ENCODE data around the gene DIDO1.

DIDO1 gene

DNA sequence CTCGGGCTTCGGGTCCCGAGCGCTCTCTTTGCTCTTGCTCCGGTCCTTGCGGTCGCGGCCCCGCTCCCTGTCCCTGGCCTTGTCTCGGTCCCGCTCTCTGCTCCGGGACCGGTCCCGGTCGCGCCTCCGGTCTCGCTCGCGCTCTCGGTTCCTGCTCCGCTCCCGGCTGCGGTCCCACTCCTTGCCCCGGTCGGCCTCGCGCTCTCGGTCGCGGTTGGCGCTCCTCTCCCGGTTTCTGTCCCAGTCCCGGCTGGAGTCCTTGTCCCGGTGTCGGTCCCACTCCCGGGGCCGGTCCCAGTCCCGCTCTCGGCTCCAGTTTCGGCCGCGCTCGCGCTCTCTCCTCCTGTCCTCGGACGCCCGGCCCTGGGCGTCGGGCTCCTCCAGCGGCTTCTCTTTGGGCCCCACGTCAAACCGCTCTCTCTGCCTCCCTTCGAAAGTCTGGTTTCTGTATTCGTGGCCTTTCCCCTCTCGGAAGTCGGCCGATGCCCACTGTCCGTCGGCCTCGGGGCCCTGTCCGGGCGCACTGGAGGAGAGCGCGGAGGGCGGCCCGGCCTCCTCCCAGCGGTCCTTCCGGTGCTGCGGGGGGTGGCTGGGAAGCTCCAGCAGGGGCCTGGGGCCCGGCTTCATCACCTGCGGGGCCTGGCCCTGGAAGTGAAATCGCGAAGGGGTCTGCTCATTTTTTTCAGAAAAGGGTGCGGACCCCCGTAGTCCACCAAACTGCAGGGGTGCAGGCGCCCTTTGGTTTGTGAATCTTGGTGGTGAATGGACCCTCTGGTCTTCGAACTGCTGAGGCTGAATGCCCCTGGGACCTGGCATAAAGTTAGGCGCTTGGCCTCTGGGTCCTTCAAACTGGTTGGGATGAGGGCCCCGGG lies 46.8 kb downstream of the DIDO1 start:
- DNase-seq (ENCODE audit: low spot score), result no peak

DNA sequence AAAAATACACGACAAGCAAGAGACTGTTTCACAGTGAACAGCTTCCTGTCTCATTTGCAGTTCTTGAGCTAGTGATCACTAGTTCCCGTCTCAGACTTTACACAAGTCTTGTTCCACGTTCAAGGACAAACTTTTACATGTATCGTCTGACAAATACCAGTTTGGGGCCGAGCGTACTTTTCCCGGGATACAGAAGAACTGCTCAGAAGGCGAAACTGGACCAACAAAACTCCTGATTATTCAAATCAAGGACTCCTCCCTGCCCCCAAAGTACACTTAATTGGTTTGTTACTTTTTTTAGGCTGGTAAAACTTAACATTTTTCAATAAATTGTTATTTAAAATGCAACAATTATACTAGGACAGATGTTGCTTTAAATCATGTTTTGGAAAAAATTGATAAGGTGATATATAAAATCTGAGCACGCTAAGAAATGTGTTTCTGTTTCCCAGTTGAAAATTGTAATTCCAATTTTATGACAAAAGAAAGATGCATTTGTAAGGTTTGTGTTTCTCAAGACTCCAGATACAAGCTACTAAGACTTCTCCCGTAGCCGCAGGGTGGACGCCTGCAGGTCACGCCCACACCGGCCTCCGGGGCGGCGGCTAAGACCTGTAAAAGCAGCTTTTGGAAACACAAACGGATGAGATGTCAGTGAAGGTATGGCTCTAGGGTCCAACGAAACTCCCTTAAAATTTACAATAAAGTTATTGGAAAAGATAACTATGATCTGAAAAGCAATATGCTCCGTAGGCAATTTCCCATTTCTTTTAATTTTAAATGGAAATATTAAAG lies 47.9 kb downstream of the DIDO1 start:
- no peak for DNase-seq (ENCODE audit: low spot score)

DNA sequence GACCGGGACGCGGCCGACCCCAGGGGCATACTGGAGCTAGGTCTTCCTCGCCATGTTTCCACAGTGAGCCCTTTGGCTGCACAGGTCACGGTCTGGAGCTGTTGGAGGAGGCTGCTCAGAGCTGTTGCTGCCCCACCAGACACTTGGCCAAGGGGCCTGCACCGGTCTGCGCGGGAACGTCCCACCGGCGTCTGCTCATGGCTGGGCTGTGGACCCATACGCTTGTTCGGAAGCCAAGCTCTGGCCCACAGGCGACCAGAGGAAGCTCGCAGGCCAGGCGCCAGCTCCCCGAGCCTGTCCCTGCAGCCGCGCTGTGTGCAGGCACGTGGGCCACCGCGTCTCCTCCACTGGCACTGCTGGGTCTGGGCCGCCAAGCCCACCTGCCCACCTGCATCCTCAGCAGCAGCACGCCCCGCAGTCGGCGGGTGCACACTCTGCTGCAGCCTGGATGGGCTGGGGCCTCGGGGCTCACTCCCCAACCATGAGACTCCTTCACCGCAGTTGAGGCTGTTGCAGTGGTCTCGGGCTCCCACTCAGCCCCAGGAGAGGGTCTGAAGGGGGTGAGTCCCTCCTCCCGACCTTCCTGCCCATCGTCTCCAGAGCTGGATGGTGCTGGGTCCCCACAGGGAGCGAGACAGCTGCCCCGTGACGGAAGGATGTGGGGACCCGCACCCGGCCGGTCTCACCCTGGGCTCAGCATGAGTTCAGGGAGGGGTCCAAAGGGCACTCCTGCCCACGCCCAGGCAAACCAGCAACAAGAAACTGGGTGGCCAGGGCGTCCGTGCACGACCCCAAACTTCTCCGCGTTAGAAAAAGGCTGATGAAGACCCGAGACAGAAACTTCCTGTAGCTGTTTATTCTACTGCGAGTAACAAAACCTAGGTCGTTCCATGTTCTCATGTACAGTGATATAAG lies 49.1 kb downstream of the DIDO1 start:
- DNase-seq (ENCODE audit: low spot score), result no peak

DNA sequence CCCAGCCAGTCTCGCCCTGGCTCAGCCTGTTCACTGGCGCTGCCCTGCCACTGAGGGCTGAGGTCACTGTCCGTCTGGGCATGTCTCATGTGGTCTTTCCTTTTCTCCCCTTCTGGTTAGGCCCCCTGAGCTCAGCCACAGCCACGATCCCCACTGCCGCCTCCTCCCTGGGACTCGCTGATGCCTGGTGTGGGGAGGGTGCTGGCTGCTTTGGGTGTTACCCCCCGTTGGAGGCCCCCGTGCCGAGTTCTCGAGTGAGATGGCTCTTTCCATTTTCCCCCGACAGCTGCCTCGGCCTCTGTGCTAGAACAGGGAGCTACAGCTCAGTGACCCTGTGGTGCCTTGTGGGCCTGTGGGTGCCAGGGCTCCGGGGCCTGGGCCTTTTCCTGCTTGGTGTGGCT lies 49.8 kb downstream of the DIDO1 start:
- no peak for DNase-seq (ENCODE audit: low spot score)

DNA sequence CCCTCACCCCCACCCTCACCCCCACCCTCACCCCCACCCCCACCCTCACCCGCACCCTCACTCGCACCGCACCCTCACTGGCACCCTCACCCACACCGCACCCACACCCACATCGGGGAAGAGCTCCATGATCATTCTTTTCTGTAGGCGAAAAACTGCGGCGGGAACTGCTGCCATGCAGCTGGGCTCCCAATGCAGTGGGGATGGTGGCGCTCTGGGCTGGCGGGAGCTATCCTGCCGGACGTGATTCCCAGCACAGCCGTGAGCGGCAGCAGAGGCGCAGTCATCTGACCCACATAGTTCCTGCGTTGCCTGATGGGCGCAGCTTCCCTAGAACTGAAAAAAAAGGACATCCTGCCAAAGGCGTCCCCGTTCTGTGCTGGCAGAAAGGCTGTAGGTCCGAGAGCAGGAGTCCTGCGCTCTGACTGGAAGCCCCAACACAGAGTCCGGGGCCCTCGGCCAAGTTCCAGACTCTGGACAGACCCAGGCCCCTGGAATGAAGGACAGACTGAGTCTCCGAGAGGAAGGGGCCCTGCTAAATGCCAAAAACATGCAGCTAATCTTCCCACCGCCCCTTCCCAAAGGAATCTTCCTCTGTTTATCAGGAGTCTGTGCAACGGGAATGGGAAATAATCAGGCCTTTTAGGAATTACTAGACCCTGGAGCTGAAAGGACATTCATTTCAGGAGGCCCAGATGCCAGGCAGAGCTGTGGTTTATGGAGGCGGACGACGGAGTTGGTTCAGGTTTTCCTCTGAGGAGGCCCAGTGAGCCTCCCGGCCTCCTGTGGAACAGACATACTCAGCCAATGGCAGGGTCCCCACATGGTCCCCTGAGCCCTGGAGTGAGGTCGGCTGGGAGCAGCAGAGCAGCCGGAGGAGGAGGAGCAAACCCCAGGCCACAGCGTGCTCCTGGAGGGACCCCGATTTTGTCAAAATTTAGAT lies 50.6 kb downstream of the DIDO1 start:
- no peak for DNase-seq (ENCODE audit: low spot score)

DNA sequence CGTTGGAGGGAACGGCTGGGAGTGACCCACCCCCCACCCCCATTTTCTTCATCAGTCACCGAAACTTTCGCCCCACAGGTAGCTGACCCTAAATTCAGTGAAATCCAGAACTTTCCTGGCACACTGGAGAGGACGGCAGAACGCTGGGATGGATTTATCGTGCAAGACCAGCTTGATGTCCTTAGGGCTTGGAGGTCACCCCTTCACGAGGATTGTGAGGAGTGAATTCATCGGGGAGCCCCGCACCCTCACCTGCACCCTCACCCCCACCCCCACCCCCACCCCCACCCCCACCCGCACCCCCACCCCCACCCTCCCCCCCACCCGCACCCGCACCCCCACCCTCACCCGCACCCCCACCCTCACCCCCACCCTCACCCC lies 51.4 kb downstream of the DIDO1 start:
- no peak for DNase-seq (ENCODE audit: low spot score)

DNA sequence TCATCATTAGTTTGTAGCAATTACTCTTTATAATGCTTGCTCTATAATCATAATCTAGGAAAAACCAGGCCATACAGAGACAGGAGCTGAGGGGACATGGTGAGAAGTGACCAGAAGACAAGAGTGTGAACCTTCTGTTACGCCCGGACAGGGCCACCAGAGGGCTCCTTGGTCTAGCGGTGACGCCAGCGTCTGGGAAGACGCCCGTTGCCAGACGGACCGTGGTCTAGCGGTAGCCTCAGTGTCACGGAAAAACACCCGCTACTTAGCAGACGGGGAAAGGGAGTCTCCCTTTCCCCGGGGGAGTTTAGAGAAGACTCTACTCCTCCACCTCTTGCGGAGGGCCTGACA lies 52.6 kb downstream of the DIDO1 start:
- peak; percentile 47 for DNase-seq (ENCODE audit: low spot score)

DNA sequence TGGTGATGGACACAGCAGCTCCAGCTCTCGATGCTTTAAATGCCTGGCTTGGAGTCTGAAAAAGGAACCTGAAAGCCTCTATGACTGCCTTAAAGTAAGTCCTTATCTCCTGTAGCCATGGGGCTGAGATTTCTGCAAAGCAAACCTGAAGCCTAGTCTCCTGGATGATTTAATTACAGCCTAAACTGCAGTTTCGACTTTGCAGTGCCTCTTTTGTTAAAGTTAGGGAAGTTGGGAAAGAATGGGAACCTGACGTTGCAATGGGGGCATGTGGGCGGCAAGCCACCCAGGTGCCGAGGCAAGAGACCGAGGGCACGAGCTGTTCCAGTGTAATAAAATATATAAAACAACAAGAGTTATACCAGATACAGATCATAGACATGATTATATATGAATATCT lies 53.0 kb downstream of the DIDO1 start:
- no peak for DNase-seq (ENCODE audit: low spot score)

DNA sequence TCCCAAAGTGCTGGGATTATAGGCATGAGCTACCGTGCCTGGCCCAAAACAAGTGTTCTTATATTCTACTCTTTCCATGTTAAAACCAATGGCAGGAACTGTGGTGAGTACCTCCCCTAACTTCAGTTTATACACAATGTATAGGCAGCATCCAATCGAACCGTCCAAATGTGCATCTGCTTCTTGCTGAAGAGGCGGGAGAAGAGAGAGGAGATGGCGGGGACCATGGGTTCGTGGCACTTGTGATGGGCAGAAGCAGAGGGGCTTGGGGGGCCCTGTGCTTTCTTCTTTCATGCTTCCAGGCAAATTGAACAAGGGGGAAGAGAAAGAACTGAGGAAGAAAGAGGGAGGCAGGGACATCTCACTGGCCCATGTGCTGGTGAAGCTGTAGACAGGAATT lies 53.4 kb downstream of the DIDO1 start:
- DNase-seq (ENCODE audit: low spot score), result no peak

DNA sequence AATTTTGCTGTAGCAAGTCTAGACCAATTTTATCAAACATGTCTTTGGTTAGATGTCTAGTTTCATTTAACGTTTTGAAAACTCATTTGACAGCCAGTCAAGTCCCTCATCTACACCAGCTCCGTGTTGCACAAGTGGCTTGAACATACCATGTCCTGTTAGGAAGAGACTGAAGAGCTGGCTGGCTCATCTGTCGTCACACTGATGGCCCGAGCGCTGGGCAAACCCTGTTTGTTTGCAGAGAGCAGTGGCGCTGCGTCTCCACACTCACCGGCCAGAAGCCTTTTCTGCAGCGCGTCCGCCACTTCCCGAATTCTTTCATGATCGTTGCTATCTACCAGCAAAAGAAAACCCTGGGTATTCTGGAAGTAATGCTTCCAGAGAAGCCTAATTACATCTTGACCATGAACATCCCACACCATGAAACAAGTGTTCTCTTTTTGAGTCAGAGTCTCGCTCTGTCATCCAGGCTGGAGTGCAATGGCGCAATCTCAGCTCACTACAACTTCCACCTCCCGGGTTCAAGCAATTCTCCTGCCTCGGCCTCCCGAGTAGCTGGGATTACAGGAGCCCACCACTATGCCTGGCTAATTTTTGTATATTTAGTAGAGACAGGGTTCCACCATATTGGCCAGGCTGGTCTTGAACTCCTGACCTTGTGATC lies 54.0 kb downstream of the DIDO1 start:
- DNase-seq (ENCODE audit: low spot score), result no peak

DNA sequence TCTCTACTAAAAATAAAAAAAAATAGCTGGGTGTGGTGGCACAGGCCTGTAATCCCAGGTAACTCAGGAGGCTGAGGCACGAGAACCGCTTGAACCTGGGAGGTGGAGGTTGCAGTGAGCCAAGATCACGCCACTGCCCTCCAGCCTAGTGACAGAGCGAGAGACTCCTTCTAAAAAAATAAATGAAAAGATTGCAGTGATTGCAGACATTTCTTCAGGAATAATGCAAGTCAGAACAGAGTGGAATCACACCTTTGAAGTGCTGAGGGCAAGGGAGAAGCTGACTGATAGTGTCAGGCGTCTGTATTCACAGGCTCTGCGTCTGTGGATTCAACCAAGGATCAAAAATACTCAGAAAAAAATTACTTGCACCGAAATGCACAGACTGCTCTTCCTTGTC lies 62.1 kb downstream of the DIDO1 start:
- DNase-seq (ENCODE audit: low spot score), result no peak

DNA sequence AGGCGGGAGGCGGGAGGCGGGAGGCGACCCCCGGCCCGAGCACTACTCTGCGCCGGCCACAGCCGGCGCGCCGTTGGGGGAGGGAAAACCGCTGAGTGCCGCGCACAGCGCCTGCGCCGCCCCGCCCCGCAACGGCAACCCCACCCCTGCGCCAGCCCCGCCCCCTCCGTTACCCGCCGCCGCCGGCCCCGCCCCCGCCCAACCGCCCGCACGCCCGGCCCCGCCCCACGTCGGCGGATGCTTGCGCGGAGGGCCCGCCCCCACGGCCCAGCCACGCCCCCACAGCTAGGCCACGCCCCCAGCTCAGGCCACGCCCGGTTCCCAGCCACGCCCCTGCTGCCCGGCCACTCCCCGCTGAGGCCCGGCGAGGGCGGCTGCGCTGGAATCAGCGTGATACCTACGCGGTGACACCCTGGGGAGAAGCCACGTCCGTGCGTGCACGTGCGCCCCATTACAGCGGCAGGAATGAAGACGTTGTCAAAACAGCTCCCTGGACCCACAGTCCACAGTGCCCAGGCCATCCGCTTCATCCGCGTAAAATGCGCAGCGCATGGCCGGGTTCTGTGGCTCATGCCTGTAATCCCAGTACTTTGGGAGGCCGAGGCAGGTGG lies 64.5 kb downstream of the DIDO1 start, which contains the start of gene TCFL5:
TSS of gene TCFL5 (minus strand) at position 97 of the 611 bp plus-strand sequence. CDS start 152 bp downstream, outside the sequence.
- DNase-seq (ENCODE audit: low spot score), result peak; percentile 90

DNA sequence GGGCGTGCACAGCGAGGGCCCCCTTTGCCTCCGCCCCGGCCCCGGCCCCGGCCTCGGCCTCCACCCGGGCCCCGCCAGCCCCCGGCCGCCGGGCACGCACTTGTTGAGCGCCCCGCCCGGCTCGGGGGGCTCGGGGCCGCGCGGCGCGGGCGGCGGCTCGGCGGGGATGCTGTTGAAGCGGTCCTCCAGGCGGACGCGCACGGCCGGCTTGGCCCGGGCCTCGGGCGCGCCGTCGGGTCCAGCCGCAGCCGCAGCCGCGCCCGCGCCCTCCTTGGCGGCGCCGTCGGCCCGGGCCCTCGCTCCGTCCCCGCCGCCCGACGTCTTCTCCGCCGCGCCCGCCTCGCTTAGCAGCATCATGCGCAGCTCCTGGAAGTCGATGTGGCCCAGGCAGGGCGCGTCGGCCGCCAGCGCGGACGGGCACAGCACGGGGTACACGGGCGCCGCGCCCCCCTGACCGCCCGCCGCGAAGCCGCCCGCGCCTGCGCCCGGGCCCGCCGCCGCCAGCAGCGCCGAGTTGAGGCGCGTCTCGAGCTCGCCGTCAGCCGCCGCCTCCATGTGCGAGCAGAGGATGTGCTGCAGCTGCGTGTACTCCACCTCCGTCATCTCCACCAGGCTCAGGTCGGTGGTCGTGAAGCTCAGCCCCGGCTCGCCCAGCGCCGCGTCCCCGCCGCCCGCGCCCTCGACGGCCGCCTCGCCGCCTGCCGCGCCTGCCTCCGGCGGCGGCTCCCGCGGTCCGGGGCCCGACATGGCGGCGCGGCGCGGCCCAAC lies 65.2 kb downstream of the DIDO1 start:
- peak; percentile 22 for DNase-seq (ENCODE audit: low spot score)

DNA sequence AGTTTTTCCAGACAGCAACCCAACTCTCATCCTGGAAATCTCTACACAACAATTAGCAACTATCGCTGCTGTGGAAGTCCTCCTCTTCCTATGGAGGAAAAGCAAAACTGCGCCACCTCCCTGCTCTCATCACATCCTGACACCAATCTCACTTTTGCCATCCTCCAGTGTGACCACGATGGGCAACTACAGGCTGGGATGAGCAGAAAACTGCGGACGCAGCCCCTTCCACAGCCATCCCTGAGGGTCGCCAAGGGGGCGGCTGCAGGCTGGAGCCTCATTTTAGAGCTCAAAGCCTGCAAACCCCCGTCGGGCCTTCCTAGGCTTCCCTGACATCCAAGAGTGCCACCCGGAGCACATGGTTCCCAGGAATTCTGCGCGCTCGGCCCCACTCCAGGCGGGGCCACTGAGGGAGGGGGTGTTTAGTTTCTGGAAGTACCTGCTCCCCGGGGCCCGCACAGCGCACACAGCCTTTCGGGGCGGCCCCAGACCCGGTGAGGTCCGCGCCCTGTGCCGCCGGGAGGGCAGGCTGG lies 65.8 kb downstream of the DIDO1 start:
- DNase-seq (ENCODE audit: low spot score), result no peak

DNA sequence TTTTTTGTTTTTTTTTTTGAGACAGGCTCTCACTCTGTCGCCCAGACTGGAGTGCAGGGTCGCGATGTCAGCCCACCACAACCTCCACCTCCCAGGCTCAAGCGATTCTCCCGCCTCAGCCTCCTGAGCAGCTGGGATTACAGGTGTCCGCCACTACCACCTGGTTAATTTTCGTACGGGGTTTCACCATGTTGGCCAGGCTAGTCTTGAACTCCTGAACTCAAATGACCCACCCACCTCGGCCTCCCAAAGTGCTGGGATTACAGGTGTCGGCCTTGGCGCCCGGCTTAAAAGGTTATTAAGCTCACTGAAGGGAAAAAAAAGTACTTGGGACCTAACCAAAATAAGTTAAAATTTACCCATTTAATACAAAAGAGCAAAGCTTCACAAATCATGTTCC lies 66.6 kb downstream of the DIDO1 start:
- no peak for DNase-seq (ENCODE audit: low spot score)

DNA sequence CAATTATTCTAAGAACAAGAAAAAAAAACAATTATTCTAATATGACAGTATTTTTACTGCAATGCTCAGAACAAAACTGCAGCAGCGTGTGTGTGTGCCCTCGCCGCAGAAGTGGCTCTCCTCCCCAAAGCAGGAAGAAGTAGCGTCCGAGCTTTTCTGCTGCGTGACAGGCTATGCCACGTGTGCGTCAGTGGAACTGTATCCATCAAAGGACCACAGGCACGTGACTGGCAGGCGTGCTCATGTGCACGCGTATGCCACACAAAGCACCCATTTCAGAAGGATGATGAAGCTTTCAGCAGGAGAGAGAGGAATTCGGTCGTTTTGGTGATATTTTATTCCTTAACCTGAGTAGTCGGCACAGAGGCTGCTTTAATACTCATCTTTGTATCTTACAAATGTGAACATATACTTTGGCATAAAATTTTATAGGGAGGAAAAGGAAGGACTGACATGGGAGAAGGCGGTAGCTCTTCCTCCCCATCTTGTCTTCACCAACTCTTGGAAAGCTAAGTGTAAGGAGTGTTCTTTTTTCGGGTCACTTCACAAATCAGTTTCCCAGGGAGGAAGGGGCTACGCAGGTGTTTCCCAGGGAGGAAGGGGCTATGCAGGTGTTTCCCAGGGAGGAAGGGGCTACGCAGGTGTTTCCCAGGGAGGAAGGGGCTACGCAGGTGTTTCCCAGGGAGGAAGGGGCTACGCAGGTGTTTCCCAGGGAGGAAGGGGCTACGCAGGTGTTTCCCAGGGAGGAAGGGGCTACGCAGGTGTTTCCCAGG lies 68.1 kb downstream of the DIDO1 start:
- DNase-seq (ENCODE audit: low spot score), result no peak

DNA sequence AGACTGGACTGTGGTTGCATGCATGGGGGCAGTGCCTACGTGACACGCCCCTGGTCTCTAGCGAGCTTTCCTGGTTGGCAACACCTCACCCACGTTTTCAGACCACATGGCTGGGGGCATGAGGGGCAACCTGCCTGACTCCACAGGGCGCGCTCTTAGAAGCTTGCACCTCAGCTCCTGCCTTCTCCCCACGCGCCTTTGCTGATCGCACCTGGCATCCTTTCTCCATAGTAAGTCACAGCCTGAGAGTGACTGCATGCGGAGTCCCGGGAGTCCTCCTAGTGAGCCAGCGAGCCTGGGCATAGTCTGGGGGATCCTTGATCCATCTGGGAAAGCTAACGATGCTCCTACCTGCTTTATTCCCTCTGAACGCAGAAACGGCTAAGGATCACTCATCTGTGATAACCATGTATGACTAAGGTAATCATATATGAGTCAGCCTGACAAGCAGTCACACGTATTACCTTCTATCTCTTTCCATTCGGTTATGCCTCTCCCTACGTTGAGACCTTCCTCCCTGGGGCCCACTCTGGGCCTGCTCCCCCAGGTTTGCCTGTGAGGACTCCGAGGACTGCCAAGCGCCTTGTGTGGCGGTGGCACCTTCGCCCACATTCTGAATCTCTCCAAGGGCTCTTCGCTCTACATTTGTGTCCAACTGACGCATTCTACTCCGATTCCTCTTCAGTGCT lies 69.2 kb downstream of the DIDO1 start:
- no peak for DNase-seq (ENCODE audit: low spot score)

DNA sequence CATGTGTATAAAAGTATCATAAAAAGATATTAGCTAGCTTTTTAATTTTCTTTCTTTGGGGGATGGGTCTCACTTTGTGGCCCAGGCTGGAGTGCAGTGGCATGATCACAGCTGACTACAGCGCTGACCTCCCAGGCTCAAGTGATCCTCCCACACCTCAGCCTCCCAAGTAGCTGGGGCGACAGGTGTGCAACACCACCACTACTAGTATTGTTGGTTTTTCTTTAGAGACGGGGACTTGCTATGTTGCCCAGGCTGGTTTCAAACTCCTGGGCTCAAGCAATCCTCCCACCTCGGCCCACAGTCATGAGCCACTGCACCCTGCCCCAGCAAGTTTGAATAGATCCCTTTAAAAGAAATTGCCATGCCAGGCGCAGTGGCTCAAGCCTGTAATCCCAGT lies 71.2 kb downstream of the DIDO1 start:
- DNase-seq (ENCODE audit: low spot score), result no peak

Measured in hematopoietic multipotent progenitor cell treated with erythropoietin and hydrocortisone succinate and interleukin-3 and kit ligand, for 15 days (in vitro differentiated cells).